Astrocyte (in vitro differentiated cells and primary cell): ENCODE results near the gene CCND1. TPM values are rescaled to one million over a fixed set of nuclear protein-coding genes. Genes with fewer than 3 reads are reported as not detected.

Experiments
- DNase-seq: peaks from one replicate; pipeline ENCODE4 v3.0.0-alpha.2; 2010; ENCODE audit warnings: low read depth
- FAIRE-seq: peaks from 2 replicates; lab custom pipeline; 2011; peaks lifted over from hg19 to GRCh38; lab: Jason Lieb, UNC
- H2AFZ ChIP-seq: 2 replicates; pipeline ENCODE4 v1.6.0; 2012; ENCODE audit warnings: low read depth, low read length, inconsistent platforms
- H3K27ac ChIP-seq: 2 replicates; pipeline ENCODE4 v1.5.1; 2011; ENCODE audit warnings: low read depth, low read length, inconsistent platforms
- H3K27me3 ChIP-seq: 2 replicates; pipeline ENCODE4 v1.6.0; 2011; ENCODE audit warnings: low read length, inconsistent platforms; ENCODE audit not compliant: insufficient read depth
- H3K36me3 ChIP-seq: 2 replicates; pipeline ENCODE4 v1.5.1; 2011; ENCODE audit warnings: low read length, inconsistent platforms; ENCODE audit not compliant: insufficient read depth
- H3K4me1 ChIP-seq: 2 replicates; pipeline ENCODE4 v1.5.1; 2011; ENCODE audit warnings: low read length, inconsistent platforms; ENCODE audit not compliant: insufficient read depth
- H3K4me2 ChIP-seq: 2 replicates; pipeline ENCODE4 v1.6.0; 2012; ENCODE audit warnings: low read length, inconsistent platforms
- H3K4me3 ChIP-seq: 2 replicates; pipeline ENCODE4 v1.5.1; 2011; ENCODE audit warnings: low read depth, mild to moderate bottlenecking, low read length, inconsistent platforms; ENCODE audit not compliant: insufficient read depth
- H3K79me2 ChIP-seq: 2 replicates; pipeline ENCODE4 v1.6.0; 2012; ENCODE audit warnings: mild to moderate bottlenecking, low read length, inconsistent platforms; ENCODE audit not compliant: insufficient read depth
- H3K9ac ChIP-seq: 2 replicates; pipeline ENCODE4 v1.6.0; 2012; ENCODE audit warnings: mild to moderate bottlenecking, low read length, inconsistent platforms
- H3K9me3 ChIP-seq: 2 replicates; pipeline ENCODE4 v1.5.1; 2012; ENCODE audit warnings: low read depth, mild to moderate bottlenecking, low read length, inconsistent platforms; ENCODE audit not compliant: insufficient read depth
- H4K20me1 ChIP-seq: 2 replicates; pipeline ENCODE4 v1.6.0; 2012; ENCODE audit warnings: low read length, inconsistent platforms; ENCODE audit not compliant: insufficient read depth
- H3K27ac Mint-ChIP-seq: one replicate; pipeline ENCODE4 v1.8.0; 2021; ENCODE audit warnings: mild to moderate bottlenecking, mixed read lengths; ENCODE audit not compliant: unreplicated experiment
- H3K27me3 Mint-ChIP-seq: one replicate; pipeline ENCODE4 v1.8.0; 2021; ENCODE audit warnings: low read depth, mixed read lengths; ENCODE audit not compliant: unreplicated experiment
- H3K36me3 Mint-ChIP-seq: one replicate; pipeline ENCODE4 v1.8.0; 2021; ENCODE audit warnings: low read depth, mixed read lengths; ENCODE audit not compliant: unreplicated experiment
- H3K4me1 Mint-ChIP-seq: one replicate; pipeline ENCODE4 v1.8.0; 2021; ENCODE audit warnings: low read depth, mixed read lengths; ENCODE audit not compliant: unreplicated experiment
- H3K4me3 Mint-ChIP-seq: one replicate; pipeline ENCODE4 v1.8.0; 2021; ENCODE audit warnings: mild to moderate bottlenecking, moderate library complexity, mixed read lengths; ENCODE audit not compliant: unreplicated experiment
- H3K9me3 Mint-ChIP-seq: one replicate; pipeline ENCODE4 v1.8.0; 2021; ENCODE audit warnings: mild to moderate bottlenecking, mixed read lengths; ENCODE audit not compliant: unreplicated experiment
- EZH2 ChIP-seq: IDR thresholded peaks from 2 replicates; pipeline ENCODE4 v1.6.1; 2012; ENCODE audit warnings: mild to moderate bottlenecking, low read length, inconsistent platforms; ENCODE audit not compliant: insufficient read depth
- total RNA-seq: library from RNA; stranded (reverse); gene quantifications from 2 replicates; pipeline ENCODE4 v1.2.1, GENCODE V29; 2021
- TF ChIP-seq, protein P1 (sequence below): IDR thresholded peaks from 2 replicates; pipeline ENCODE4 v1.5.1; 2011; ENCODE audit warnings: low read depth, mild to moderate bottlenecking, inconsistent platforms, low read length, moderate library complexity; ENCODE audit not compliant: insufficient read depth

The CCND1 gene
- total RNA-seq, 1 donor from 2014 or later, result 482 TPM

GRCh38 chr11:69605737-69606526, 35.0 kb upstream of the CCND1 start:
- Histone ChIP-seq H3K9ac (no peak overlapping the region), H3K4me2 (no peak overlapping the region), H3K27ac (no peak overlapping the region), H3K79me2 (no peaks in the 10 kb centered on the region), H3K27me3 (peaks cover 2% of the 10 kb centered on the region), H3K4me3 (no peak overlapping the region), H3K36me3 (no peaks in the 10 kb centered on the region), H4K20me1 (no peaks in the 10 kb centered on the region), H3K4me1 (peaks cover 8% of the 10 kb centered on the region), H3K9me3 (no peaks in the 10 kb centered on the region), H2AFZ (no peak overlapping the region)
- H3K4me1 Mint-ChIP-seq, result no peaks in the 10 kb centered on the region
- no peak for FAIRE-seq
- no peak overlapping the region for H3K27ac Mint-ChIP-seq
- no peaks in the 10 kb centered on the region for H3K36me3 Mint-ChIP-seq
- no peak overlapping the region for H3K4me3 Mint-ChIP-seq
- H3K9me3 Mint-ChIP-seq, result peaks cover 31% of the 10 kb centered on the region
- DNase-seq, result no peak
- peaks cover 67% of the 10 kb centered on the region for H3K27me3 Mint-ChIP-seq
- TF ChIP-seq, protein P1, sequence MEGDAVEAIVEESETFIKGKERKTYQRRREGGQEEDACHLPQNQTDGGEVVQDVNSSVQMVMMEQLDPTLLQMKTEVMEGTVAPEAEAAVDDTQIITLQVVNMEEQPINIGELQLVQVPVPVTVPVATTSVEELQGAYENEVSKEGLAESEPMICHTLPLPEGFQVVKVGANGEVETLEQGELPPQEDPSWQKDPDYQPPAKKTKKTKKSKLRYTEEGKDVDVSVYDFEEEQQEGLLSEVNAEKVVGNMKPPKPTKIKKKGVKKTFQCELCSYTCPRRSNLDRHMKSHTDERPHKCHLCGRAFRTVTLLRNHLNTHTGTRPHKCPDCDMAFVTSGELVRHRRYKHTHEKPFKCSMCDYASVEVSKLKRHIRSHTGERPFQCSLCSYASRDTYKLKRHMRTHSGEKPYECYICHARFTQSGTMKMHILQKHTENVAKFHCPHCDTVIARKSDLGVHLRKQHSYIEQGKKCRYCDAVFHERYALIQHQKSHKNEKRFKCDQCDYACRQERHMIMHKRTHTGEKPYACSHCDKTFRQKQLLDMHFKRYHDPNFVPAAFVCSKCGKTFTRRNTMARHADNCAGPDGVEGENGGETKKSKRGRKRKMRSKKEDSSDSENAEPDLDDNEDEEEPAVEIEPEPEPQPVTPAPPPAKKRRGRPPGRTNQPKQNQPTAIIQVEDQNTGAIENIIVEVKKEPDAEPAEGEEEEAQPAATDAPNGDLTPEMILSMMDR, result no peak
- TF ChIP-seq EZH2, result no peak

GRCh38 chr11:69609351-69609750, 31.6 kb upstream of the CCND1 start:
- H3K36me3 ChIP-seq, result no peaks in the 10 kb centered on the region
- Mint-ChIP-seq H3K9me3 (peaks cover 22% of the 10 kb centered on the region), H3K27ac (no peak overlapping the region), H3K4me3 (no peak overlapping the region), H3K36me3 (no peaks in the 10 kb centered on the region), H3K27me3 (peaks cover 45% of the 10 kb centered on the region), H3K4me1 (no peaks in the 10 kb centered on the region)
- H3K9ac ChIP-seq, result no peak overlapping the region
- H4K20me1 ChIP-seq, result no peaks in the 10 kb centered on the region
- no peaks in the 10 kb centered on the region for H3K79me2 ChIP-seq
- no peak overlapping the region for H2AFZ ChIP-seq
- no peak overlapping the region for H3K4me3 ChIP-seq
- no peaks in the 10 kb centered on the region for H3K9me3 ChIP-seq
- peaks cover 2% of the 10 kb centered on the region for H3K4me1 ChIP-seq
- no peaks in the 10 kb centered on the region for H3K27me3 ChIP-seq
- no peak for FAIRE-seq
- no peak overlapping the region for H3K4me2 ChIP-seq
- TF ChIP-seq, protein P1, result no peak
- TF ChIP-seq EZH2, result no peak
- peak; percentile 37 for DNase-seq
- H3K27ac ChIP-seq, result no peak overlapping the region
